Bronchial epithelial cell (primary cell): ENCODE measurements around the gene CCDC112. TPM values are rescaled to one million over a fixed set of nuclear protein-coding genes. Genes with fewer than 3 reads are reported as not detected.

Source experiments
- DNase-seq: peaks from one replicate; pipeline ENCODE4 v3.0.0-alpha.2; 2010; ENCODE audit warnings: low read depth
- FAIRE-seq: peaks from 2 replicates; lab custom pipeline; 2011; peaks lifted over from hg19 to GRCh38; lab: Jason Lieb, UNC
- H3K27me3 ChIP-seq: 2 replicates; pipeline ENCODE4 v1.5.1; 2011; ENCODE audit warnings: low read length; ENCODE audit not compliant: control insufficient read depth, insufficient read depth
- H3K36me3 ChIP-seq: 2 replicates; pipeline ENCODE4 v1.5.1; 2011; ENCODE audit warnings: low read length; ENCODE audit not compliant: control insufficient read depth, insufficient read depth
- H3K4me3 ChIP-seq: 2 replicates; pipeline ENCODE4 v1.5.1; 2011; ENCODE audit warnings: mild to moderate bottlenecking, low read depth, low read length, control low read depth
- total RNA-seq: library from RNA; depleted of rRNA; stranded (reverse); fragments of >200 nt; gene quantifications from 2 replicates; pipeline ENCODE4 v1.2.1, GENCODE V29; 2014
- TF ChIP-seq, protein P1 (sequence below): IDR thresholded peaks from 2 replicates; pipeline ENCODE4 v1.5.1; 2011; ENCODE audit warnings: mild to moderate bottlenecking, moderate library complexity, low read length, control low read depth, inconsistent platforms; ENCODE audit not compliant: insufficient read depth, severe bottlenecking

Gene CCDC112
- total RNA-seq, 1 donor from 2014 or later = 4.5 TPM

DNA sequence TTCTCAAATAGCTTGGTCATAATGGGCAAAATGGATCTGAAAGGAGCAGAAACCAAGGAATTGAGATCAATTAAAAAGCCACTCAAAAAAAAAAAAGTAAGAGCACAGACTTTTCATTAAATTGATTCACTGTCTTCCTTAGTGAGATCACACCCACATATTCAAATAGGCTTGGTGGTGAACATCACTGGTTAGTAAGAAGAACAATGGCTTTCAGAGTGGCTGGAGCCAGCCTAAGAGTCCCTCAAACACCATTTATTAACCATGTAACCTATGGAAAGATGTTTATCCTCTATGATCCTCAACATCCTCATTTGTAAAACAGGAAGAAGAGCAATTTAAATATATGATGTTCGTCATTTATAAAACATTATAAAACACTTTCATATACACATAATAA is 12.4 kb downstream of the CCDC112 start:
- TF ChIP-seq, protein P1, sequence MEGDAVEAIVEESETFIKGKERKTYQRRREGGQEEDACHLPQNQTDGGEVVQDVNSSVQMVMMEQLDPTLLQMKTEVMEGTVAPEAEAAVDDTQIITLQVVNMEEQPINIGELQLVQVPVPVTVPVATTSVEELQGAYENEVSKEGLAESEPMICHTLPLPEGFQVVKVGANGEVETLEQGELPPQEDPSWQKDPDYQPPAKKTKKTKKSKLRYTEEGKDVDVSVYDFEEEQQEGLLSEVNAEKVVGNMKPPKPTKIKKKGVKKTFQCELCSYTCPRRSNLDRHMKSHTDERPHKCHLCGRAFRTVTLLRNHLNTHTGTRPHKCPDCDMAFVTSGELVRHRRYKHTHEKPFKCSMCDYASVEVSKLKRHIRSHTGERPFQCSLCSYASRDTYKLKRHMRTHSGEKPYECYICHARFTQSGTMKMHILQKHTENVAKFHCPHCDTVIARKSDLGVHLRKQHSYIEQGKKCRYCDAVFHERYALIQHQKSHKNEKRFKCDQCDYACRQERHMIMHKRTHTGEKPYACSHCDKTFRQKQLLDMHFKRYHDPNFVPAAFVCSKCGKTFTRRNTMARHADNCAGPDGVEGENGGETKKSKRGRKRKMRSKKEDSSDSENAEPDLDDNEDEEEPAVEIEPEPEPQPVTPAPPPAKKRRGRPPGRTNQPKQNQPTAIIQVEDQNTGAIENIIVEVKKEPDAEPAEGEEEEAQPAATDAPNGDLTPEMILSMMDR = no peak
- Histone ChIP-seq H3K36me3 (no peaks in the 10 kb centered on the region), H3K4me3 (no peak overlapping the region), H3K27me3 (no peaks in the 10 kb centered on the region)
- DNase-seq = no peak
- no peak for FAIRE-seq

- DNase-seq = no peak
- H3K4me3 ChIP-seq = no peak overlapping the region
- FAIRE-seq = no peak
- H3K27me3 ChIP-seq = no peaks in the 10 kb centered on the region
- TF ChIP-seq, protein P1 = no peak
- no peaks in the 10 kb centered on the region for H3K36me3 ChIP-seq
Measured at GRCh38 chr5:115282131-115282530, 14.3 kb downstream of the CCDC112 start.

DNA sequence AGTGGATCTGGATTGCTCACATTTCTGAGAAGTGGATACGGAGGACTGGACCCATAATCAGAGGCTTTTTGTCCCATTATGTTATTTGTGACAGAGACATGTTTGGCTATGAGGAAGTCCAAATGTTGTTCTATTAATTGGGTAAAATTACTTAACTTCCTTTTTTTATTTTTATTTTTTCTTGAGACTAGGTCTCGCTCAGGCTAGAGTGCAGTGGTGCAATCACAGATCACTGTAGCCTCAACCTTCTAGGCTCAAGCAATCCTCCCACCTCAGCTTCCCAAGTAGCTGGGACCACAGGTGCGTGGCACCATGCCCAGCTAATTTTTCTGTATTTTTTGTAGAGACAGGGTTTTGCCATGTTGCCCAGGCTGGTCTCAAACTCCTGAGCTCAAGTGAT is 21.9 kb downstream of the CCDC112 start:
- FAIRE-seq (no peak), DNase-seq (no peak)
- TF ChIP-seq, protein P1 = no peak
- H3K4me3 ChIP-seq = no peak overlapping the region
- H3K36me3 ChIP-seq = no peaks in the 10 kb centered on the region
- no peaks in the 10 kb centered on the region for H3K27me3 ChIP-seq

DNA sequence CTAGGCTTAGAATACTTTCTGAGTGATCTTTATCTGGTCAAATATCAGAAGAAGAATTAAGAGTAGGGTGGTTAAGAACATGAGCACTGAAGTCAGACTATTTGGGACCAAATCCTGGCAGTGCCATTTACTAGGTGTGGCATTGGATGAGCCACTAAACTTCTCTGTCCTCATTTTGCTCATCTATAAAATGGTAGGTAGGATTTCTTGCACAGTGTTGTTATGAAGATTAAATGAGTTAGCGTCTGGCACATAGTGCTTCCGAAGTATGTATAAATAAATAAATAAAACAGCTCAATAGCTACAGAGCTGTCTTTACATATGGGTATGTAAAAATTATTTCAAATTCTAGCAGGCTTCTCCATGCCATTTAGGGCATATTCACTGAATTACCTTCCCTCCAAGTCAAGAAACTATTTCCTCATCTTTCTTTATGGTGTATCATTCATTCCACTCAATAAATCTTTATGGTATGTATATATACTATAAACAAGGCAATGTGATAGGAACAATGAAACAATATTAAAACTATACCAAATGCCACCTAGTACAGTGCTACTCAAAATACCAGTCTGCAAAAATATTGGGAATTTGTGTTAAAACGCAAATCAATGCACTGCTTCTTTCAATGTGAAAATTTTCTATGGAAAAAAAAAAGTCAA is 24.0 kb downstream of the CCDC112 start:
- Histone ChIP-seq H3K4me3 (no peak overlapping the region), H3K27me3 (no peaks in the 10 kb centered on the region), H3K36me3 (no peaks in the 10 kb centered on the region)
- TF ChIP-seq, protein P1 = no peak
- DNase-seq (no peak), FAIRE-seq (no peak)

GRCh38 chr5:115271295-115272050 is 25.0 kb downstream of the CCDC112 start:
- no peak for FAIRE-seq
- Histone ChIP-seq H3K4me3 (no peak overlapping the region), H3K27me3 (no peaks in the 10 kb centered on the region), H3K36me3 (no peaks in the 10 kb centered on the region)
- TF ChIP-seq, protein P1 = no peak
- DNase-seq = no peak

- peak; percentile 85 for DNase-seq
- Histone ChIP-seq H3K27me3 (no peaks in the 10 kb centered on the region), H3K36me3 (no peaks in the 10 kb centered on the region), H3K4me3 (no peak overlapping the region)
- FAIRE-seq = no peak
- TF ChIP-seq, protein P1 = no peak
Measured at GRCh38 chr5:115267617-115268016, 28.8 kb downstream of the CCDC112 start.
